GM21447 (cell line): ENCODE measurements around the gene BOC.
A peak's percentile ranks its signal among the peaks of the same experiment; 100 is the strongest.

Source experiments
- ATAC-seq: cut with Tn5 transposase; IDR thresholded peaks from one replicate; pipeline ENCODE4 v1.9.1; 2021; ENCODE audit not compliant: unreplicated experiment

Gene BOC

DNA sequence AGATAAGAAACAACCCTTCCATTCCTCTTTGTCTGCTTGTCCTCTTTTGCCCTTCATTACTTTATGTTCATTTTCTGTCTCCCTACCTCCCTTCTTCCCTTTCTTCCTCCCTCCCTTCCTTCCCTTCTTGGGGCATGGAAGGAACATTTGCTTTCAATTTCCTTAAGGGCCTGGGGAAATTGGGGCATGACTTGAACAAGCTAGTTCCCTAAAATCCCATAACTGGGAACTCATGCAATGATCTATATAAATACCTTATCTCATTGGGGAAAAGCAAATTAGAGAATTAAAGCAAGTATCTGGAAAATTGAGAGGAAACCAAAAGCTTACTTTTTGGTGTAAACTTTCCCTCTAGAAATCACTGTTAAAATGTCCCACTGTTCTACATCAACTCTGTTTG lies 35.7 kb downstream of the BOC start:
- ATAC-seq = no peak

DNA sequence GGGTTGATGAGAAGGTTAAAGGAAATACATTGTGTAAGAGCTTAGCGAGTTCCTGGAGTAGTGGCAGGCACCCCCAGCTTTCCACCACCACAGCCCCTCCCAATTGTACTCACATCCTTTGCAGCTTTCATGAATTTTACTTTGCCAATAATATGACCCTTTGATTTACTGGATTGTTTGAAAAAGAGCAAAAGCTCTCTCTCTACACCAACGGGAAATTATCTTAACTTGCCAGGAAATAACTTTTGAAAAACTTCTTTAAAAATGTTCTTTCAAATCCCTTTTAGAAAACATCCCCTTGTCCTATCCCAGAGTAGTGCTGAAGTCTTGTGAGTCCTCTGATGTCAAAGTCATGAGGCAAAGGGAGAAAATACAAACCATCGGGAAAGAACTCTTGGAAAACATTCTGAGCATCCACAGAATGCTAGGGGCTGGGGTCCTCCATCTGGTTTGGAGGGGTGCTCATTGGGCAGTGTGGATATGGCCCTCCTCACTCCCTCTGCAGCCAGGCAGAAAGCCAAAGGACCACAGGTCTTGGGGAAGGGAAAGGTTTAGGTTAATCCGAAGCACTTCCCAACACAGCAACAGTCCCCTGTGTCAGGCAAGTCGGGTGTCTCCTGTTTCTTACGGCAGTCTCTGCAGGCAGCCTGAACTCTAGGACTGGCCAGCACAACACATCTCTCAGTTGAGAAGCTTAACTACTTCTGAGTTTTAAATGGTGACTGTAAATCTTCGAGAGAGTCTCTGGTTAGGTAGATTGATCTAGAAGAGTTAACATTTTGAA lies 36.5 kb downstream of the BOC start:
- no peak for ATAC-seq

DNA sequence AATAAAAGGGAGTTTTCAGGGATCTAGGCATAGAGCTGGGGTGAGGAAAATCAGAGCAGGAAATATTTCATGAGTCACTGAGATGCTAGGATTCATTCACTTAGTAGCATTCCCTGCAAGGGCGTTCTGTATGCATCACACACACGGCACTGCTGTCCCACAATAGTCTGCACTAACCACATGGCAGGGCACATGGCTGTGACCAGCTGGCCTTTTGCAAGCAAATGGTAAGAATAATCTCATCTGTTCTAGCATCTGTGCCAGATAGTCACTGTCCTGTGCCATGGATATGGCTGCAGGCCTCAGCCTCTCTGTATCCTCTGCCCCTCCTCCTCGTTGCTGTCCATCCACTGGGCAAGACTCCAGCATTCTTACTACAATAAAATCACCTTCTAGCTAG lies 37.8 kb downstream of the BOC start:
- ATAC-seq = no peak

DNA sequence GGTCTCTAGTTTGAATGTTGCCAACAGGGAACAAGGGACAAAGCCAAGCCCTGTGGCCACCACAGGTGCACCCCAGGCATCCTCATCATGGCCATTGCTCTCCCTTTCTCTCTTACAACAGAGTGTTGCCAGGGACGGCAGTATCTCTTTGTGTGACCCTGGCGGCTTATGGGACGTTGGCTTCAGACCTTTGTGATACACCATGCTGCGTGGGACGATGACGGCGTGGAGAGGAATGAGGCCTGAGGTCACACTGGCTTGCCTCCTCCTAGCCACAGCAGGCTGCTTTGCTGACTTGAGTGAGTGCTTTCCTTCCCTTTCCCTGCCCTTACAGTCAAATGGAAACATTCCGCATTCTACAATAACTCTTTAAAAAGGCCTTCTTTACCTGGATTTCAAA lies 38.2 kb downstream of the BOC start:
- no peak for ATAC-seq

DNA sequence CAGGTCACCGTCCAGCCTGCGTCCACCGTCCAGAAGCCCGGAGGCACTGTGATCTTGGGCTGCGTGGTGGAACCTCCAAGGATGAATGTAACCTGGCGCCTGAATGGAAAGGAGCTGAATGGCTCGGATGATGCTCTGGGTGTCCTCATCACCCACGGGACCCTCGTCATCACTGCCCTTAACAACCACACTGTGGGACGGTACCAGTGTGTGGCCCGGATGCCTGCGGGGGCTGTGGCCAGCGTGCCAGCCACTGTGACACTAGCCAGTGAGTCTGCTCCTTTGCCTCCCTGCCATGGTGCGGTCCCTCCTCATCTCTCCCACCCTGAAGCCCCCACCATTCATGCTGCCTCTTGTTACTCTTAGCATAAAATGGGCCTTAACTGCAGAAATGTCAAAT lies 39.2 kb downstream of the BOC start:
- no peak for ATAC-seq

DNA sequence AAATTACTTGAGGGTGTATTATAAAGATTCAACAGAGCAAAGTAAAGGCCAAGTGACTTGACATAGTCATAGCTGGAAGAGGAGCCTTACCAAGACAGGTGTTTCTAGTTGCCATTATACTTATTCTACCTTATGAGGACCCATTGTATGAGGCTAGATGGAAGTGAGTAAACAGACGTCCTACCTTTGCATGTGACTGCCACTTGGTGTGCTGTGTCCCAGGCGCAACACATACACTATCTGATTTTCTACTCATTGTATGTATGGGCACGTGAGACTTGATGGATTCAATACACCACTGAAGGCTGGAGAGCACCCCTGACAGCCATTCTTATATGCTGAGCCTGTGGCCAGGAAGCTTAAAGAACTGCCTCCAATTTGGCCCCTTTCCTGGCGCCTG lies 40.5 kb downstream of the BOC start:
- no peak for ATAC-seq

DNA sequence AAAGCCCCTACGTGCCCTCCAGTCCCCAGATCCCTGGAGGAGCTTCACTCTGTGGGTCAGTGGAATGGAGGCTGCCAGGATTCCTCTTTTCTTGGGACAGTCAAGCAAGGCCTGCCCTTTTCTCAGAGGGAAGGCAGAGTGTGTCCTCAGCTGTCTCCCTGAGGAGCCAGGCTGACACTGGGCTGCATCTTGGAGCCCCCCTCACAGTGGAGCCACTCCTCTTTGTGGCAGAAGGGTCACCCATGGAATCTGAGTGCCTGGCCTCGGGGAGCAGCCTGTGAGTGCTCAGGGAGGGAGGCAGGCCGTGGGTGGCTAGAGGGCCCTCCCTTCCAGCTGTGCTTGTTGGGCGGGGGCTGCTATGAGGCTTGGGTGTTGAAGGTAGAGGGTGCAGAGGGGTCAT lies 41.2 kb downstream of the BOC start:
- no peak for ATAC-seq

DNA sequence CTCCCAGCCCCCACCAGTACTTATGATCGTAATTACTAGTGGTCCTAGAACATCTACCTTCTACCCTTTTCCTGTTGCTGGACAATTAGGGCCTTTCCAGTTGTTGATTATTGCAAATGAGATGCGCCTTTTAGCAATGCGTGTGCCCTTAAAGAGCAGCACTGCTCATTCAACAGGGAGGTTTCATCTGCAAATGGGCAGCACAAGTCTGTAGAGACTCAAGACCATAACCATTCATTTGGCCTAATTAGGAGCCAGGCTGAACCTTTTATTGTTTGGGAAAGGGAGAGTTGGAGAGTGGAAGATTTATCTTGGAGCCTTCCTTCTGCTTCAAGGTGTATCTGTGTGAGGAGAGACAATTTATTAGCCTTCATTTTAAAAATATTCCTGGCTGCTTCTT lies 42.3 kb downstream of the BOC start:
- ATAC-seq = no peak

DNA sequence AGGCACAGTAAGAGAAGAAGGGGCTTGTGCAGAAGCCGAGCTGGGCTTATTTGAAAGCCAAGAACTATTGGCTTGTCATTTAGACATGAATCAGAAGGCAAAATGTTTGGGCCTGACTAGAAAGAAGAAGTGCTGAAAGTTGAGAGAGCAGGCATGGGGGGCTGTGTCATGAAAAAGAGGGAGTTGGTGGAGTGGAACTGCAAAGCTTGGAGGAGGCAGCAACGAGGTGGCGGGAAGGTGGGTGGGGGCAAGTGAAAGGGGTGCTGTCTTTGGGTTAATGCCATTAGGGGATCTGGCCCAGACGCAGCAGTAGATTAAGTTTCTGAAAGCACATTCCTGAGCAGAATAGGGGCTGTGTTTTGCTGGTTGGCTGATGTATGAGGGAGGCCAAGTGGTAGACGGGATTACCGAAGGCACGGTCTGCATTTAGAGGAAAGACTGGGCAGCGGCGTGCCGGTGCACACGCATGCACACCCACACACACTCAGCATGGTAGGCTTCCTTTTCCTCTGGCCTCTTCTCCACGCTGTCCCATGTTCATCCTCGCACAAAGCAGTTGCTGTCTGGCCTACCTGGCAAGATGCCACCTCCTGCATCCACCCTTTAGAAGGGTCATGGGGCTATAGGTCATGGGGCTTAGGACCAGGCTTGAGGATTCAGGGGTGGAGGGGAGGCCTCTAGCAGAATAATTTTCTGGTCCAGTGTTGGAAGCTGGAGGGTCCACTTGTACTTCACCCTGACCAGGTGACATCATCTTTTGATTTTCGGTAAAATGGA lies 43.0 kb downstream of the BOC start:
- no peak for ATAC-seq

DNA sequence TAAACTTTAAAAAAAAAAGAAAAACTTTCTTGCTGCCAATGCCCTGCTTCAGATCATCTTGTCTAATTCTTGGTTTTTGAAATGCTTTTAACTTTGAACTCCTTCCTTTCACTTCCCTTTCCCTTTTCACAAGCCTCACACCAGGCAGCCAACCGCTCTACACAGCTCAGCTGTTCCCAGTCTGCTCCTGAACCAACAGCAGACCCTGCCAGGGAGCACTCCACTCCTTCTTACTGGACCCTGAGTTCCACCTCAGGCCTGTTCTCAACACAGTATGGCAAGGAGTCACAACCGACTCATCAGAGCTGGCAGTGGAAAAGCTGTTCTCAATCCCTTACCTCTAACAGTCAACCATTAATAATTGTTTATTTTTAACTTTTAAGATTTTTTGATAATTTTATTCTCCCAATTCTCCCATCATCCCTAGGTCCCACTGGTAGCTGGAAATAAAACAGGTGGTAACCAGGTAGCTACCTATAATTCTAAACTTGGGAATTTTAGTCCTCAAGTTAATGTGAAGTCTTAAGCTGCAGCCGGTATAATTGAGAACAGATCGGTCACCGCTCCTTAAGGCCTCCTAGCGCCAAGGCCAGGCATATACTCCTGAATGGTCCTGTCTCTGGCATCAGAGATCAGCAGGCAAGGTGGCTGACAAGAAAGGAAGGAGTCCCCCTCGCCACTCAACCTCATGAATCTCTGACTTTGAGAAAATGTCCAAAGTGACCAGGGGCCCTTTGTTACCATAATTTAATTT lies 43.9 kb downstream of the BOC start:
- ATAC-seq = peak; percentile 64

DNA sequence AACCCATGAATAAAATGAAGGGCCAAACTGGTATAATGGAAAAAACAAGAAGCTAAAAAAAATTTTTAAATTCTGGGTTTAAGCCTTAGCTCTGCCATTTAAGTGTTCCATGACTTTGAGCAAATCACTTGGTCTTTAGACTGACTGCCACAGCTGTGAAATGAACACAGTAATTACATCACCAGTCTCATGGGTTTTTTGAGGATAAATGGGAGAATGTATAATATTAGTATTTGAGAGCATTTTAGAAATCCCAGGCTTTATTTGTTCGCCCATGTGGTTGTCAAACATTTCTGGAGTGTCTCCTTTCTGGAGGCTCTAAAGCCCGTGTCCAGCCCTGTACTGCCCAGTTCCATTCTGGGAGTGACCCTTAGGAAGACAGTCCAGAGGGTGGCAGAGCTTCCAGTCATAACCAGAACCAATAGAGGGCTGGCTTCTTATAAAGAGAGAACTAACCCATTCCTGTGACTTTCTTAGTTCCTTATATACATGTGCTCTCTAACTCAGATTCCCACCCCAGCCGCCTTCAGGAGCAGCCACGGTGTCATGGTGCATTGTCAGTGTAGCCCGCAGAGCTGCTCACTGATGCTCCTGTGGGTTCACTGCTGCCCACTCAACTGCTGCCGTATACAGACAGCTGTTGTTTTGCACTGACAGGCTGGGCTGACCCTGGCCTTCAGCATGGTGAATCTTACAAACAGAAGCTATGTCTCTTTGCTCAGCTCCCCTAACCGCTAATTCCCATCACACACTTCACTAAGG lies 44.7 kb downstream of the BOC start:
- no peak for ATAC-seq

DNA sequence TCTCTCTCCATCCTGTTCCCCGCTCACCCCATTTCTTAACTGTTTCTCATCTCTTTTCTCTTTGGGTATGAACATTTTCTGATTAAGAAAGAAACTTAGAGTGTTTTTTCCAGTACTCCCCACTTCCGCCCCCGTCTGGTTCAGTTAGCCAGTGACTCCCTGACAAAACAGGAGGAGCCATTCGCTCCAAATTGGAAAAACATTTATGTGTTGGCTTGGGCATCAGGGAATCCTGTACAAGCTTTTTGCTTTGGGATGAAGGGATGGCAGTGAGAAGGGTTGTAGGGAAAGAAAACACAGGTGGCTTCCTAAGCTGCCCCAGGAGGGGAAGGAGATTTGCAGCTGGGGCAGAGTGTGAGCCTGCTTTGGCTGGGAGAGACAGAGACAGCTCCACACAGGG lies 47.0 kb downstream of the BOC start:
- no peak for ATAC-seq

DNA sequence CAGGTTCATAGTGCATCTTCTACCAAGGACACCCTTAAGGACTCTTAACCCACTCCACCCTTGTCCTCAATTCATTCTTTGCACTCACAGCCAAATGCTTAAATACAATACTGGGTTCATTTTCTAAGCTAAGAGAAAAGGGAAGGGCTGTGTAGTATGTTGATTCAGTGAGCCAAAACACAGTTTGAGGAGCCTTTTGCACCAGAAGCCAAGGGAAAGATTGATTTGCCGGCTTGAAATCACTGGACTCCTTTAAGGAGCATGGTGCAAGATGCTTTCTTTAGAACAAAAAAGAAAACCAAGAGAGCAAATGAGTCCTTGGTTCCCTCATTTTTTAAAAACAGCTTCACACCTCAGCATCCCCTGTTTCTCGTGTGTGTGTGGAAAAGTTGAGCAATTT lies 47.8 kb downstream of the BOC start:
- no peak for ATAC-seq

DNA sequence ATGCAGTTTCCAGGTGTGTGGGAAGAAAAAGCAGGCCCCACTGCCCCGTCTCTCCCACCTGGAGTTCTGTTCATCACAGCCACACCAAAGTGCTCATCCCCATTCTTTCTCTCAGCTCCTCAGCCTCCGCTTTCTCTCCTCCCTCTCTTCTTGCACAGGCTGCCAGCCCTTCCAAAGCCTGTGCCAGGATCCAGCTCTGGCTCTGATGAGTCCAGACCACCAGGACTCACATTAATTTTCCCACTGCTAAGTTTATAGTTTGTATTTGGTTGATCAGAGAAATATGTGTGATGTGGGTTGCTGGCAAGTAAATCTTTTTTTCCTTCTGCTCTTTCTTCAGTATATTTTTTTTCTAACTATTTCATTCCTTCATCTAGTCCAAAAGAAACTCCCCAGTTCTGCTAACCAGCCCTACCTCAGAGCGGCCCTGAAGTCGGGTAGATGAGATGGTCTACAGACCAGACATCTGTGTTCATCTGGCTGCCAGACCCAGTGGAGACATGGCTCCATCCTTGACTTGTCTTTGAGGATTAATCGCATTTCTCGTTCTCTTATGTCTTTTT lies 49.8 kb downstream of the BOC start:
- ATAC-seq = no peak

DNA sequence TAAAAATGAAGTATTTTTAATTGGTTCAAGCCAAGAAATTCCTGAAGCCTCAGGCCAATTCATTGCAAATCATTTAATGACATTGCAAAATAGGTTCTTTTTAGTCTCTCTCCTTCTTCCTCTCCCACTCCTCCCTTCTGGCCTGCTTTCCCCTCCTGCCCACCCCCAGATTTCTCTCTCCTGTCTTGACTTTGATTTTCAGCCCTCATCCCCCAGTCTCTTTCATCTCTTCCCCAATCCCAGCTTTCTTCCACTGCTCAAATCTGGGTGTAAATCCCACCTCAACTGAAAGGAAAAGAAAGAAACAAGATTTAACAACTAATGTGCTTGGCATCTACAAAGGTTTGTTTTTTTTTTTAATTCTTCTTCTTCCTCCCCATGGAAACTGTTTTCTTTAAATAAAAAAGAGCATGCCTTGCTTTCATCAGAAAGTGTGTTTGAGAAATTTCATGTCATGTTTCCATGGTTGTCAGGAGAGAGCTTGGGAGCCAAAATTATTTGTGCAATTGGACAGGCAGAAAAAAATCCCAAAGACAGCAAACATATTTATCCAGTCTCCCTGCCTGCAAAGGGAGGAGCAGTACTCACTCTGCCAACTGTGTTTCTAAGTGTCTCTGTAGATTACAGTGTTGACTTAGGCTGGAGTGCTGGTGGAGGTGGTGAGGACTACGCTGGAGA lies 50.4 kb downstream of the BOC start:
- no peak for ATAC-seq

DNA sequence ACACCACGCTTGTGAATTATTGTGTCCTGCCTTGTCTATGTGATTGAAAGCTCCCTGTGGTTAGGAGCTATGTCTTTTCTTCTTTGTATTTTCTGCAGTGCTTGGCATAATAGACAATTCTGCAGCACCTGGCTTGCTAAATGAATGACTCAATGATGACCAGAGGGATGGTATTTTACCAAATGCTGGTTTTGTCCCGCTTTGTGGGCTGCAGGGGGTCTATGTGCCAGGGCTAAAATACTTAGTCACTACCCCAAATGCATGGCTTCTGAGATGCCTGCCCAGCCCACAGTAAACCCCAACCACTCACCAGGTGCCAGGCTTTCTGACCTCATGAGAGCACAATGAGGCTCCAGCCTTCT lies 50.9 kb downstream of the BOC start:
- no peak for ATAC-seq

DNA sequence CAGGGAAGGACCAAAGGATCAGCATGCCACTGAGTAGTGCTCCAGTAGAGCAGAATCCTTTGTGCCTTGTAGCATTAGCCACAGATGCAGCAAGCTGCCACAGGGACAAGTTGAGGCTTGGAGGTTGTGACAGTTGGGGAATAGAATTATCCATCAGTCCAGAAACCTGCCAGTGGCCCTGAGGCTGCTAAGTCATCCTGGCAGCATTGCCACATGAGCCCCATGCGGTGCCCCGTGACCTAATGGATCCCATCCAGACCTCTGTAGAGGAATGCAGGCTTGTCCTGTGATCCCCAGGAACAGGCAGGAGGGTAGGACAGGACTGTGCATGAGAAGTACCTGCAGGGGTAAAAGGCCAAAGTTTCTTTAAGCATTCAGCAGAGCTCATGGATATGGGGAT lies 51.7 kb downstream of the BOC start:
- ATAC-seq = no peak

DNA sequence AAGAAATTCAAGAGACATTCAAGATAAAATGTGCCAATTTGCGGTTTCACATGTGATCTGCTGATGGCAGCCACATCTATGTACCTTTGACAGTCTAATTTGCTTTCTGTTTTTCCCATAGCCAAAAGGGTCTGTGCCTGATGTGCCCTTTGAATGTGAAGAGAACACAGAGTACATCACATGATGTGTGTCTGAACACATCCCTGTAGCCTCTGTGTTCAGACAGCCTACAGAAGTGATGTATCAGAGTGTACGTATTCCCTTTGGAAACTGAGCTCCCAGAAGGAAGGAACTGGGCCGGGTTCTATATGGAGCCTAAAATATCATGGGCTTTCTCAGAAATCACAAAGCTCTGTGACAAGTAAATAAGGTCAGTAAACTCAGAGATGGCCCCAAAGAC lies 52.4 kb downstream of the BOC start:
- no peak for ATAC-seq

DNA sequence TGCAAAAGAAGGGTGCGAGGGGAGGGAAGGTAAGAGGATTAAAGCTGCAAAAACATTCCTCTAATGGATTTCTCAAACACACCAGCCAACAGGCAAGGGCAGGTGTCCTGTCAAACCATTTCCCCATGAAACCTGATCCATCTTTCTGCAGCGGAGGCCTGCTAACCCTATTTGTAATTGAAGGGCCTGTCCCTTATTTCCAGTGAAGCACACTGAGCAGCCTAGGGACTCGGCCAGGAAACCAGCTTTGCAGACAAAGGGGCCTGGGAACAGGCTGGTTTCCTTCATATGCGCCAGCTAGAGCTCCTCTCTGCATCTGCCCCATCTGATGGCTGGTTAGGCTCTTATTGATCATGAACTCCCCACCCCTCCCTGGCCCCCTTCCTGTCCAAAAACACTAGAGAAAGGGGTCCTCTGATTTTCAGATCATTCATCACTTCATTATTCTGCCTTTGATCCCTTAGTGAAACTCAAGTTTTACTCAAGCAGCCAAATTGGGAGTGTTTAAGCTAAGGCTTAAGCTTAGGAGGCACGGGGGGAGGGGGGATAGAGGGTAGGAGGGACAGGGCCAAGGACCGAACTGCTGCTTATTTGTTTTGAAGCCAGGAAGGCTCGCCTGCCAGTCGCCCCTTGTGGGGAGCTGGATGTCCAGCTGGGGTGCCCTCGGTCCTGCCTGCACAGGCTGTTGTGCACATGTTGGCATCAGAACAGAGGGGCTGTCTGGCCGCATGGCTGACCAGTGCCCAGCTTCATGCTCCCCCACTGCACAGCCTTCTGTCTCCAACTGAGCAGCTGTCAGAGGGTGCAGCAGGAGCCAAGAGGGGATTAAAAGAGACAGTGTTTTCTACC lies 53.1 kb downstream of the BOC start:
- ATAC-seq = no peak
